Measurements from ENCODE around the gene SYT15. TPM values are rescaled to one million over a fixed set of nuclear protein-coding genes. Genes with fewer than 3 reads are reported as not detected.
A peak's percentile ranks its signal among the peaks of the same experiment; 100 is the strongest.
"Not testable (repeated sequence)": the region's sequence is repeated elsewhere in the genome, so short reads cannot be mapped to it uniquely, and the experiment has no call there.

SYT15 gene
- total RNA-seq, 3 donors from 2014 or later (not counting 1 experiment from before 2014, with no cell fraction given) = 1.00 to 2.0 (median 1.1) TPM

DNA sequence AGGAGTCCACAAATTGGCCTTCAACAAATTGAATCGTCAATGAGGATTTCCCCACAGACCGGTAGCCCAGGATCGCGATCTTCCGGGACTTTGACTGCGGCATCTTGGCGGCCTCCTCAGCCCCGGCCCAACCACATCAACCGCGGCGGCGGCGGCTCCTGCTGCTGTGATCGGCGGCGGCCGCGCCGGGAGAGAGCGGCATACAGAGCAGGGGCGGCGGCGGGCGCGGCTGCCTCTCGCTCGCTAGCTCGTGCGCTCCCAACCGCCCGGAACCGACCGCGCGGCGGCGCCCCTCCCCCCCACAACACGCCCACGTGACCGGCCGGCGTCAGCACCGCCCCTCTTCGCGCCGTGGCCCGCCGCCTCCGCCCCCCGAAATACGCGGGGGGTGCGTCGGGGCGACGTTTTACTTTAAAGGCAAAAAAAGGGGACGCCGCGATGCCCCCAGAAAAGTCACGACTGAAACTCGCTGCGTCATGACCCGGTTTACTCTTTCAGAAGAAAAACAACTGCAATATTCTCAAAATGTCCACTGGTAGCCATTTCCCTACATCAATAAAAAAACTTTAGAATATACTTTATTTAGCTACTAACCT is 56.5 kb downstream of the SYT15 start:
- H3K27me3 ChIP-seq (ENCODE audit: control insufficient read depth, insufficient read depth, low read length); H3K4me1 ChIP-seq (ENCODE audit: control insufficient read depth, insufficient read depth, low read length); DNase-seq; H3K36me3 ChIP-seq (ENCODE audit: control insufficient read depth, insufficient read depth, low read length); H3K9me3 Mint-ChIP-seq; H3K9me3 ChIP-seq (ENCODE audit: control insufficient read depth, insufficient read depth, low read length); H3K27ac ChIP-seq (ENCODE audit: low read length); intact Hi-C loops (cut with micrococcal nuclease); H3K36me3 Mint-ChIP-seq; H3K4me1 Mint-ChIP-seq; H3K27me3 Mint-ChIP-seq (ENCODE audit: low read depth in 2 of 2): not testable (repeated sequence)
- peak overlapping the region; percentile 7 for H3K4me3 ChIP-seq (ENCODE audit: low read length)
- WGBS (ENCODE audit: insufficient coverage) = no CpG with 5 or more reads among the region's 63 CpGs
- peak; percentile 91 to 94 (median 92) for ATAC-seq
- Mint-ChIP-seq H3K27ac (peak overlapping the region in 1 of 2 donors; percentile 59), H3K4me3 (peak overlapping the region; percentile 80)

DNA sequence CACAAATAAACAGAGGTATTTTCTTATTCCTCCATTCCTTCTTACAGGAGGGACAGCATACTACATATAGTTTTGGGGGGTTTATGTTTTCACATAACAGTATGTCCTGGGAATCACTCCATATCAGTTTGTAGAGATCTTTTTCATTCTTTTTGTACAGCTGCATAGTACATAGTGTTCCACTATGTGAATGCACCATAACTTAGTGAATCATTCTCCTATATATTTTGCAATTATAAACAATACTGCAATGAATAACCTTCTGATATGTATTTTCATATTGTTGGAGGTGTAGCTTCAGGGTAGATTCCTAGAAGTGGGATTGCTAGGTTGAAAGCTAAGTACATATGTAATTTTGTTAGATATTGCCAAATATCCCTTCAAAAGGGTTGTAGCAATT is 61.1 kb downstream of the SYT15 start:
- H3K4me1 ChIP-seq (ENCODE audit: control insufficient read depth, insufficient read depth, low read length); H3K4me1 Mint-ChIP-seq; H3K4me3 ChIP-seq (ENCODE audit: low read length); H3K27ac Mint-ChIP-seq; H3K9me3 Mint-ChIP-seq; H3K27ac ChIP-seq (ENCODE audit: low read length); H3K36me3 Mint-ChIP-seq; H3K36me3 ChIP-seq (ENCODE audit: control insufficient read depth, insufficient read depth, low read length); H3K27me3 Mint-ChIP-seq (ENCODE audit: low read depth in 2 of 2); H3K4me3 Mint-ChIP-seq; DNase-seq; H3K9me3 ChIP-seq (ENCODE audit: control insufficient read depth, insufficient read depth, low read length); intact Hi-C loops (cut with micrococcal nuclease); ATAC-seq; H3K27me3 ChIP-seq (ENCODE audit: control insufficient read depth, insufficient read depth, low read length): not testable (repeated sequence)

Other genes starting within 250 kb of the SYT15 start
- not detected for gene ANXA8L1, start 203.4 kb upstream of the SYT15 start, total RNA-seq
- not detected for gene NPY4R, start 113.2 kb upstream of the SYT15 start, total RNA-seq
- not detected for gene GPRIN2, start 22.5 kb upstream of the SYT15 start, total RNA-seq

Measured in natural killer cell (primary cell).